Neural progenitor cell (in vitro differentiated cells): Measurements from ENCODE around the gene RALGAPB. TPM values are rescaled to one million over a fixed set of nuclear protein-coding genes. Genes with fewer than 3 reads are reported as not detected.

ENCODE experiments used
- DNase-seq: peaks from one replicate; pipeline ENCODE4 v3.0.0-alpha.2; 2016; ENCODE audit warnings: low spot score
- H2AFZ ChIP-seq: fragments of 200-600 bp; sonication (generic); replicated peaks from 2 replicates; pipeline ENCODE4 v1.6.1; 2016; ENCODE audit warnings: antibody characterized with exemption
- H3F3A ChIP-seq: fragments of 200-600 bp; sonication (generic); 2 replicates; pipeline ENCODE4 v1.6.1; 2016; ENCODE audit warnings: antibody characterized with exemption, low read depth
- H3K27ac ChIP-seq: fragments of 200-600 bp; sonication (generic); 2 replicates; pipeline ENCODE4 v1.5.1; 2016; ENCODE audit warnings: mild to moderate bottlenecking
- H3K27me3 ChIP-seq: fragments of 200-600 bp; sonication (generic); 2 replicates; pipeline ENCODE4 v1.6.1; 2016; ENCODE audit warnings: mild to moderate bottlenecking, moderate library complexity
- H3K36me3 ChIP-seq: fragments of 200-600 bp; sonication (generic); 2 replicates; pipeline ENCODE4 v1.5.1; 2016
- H3K4me1 ChIP-seq: fragments of 200-600 bp; sonication (generic); 2 replicates; pipeline ENCODE4 v1.6.1; 2016; ENCODE audit warnings: mixed run types
- H3K4me2 ChIP-seq: fragments of 200-600 bp; sonication (generic); 2 replicates; pipeline ENCODE4 v1.6.1; 2016
- H3K4me3 ChIP-seq: fragments of 200-600 bp; sonication (generic); 2 replicates; pipeline ENCODE4 v1.5.1; 2016
- H3K79me2 ChIP-seq: fragments of 200-600 bp; sonication (generic); 2 replicates; pipeline ENCODE4 v1.6.1; 2016; ENCODE audit warnings: low read depth
- H3K9ac ChIP-seq: fragments of 200-600 bp; sonication (generic); 2 replicates; pipeline ENCODE4 v1.6.1; 2016
- H3K9me3 ChIP-seq: fragments of 200-600 bp; sonication (generic); 2 replicates; pipeline ENCODE4 v1.5.1; 2016; ENCODE audit warnings: low read depth
- H4K20me1 ChIP-seq: fragments of 200-600 bp; sonication (generic); 2 replicates; pipeline ENCODE4 v1.6.1; 2016; ENCODE audit warnings: low read depth
- H3K27ac Mint-ChIP-seq: 3 replicates; pipeline ENCODE4 v1.8.0; 2021; ENCODE audit warnings: mixed read lengths
- H3K27me3 Mint-ChIP-seq: 2 replicates; pipeline ENCODE4 v1.8.0; 2022; ENCODE audit warnings: low read depth, mild to moderate bottlenecking, inconsistent platforms, moderate library complexity, mixed read lengths; ENCODE audit not compliant: insufficient read depth
- H3K36me3 Mint-ChIP-seq: 3 replicates; pipeline ENCODE4 v1.8.0; 2021; ENCODE audit warnings: mixed read lengths
- H3K4me1 Mint-ChIP-seq: 3 replicates; pipeline ENCODE4 v1.8.0; 2021; ENCODE audit warnings: mixed read lengths
- H3K4me3 Mint-ChIP-seq: 3 replicates; pipeline ENCODE4 v1.8.0; 2021; ENCODE audit warnings: mild to moderate bottlenecking, moderate library complexity, mixed read lengths
- H3K9me3 Mint-ChIP-seq: 3 replicates; pipeline ENCODE4 v1.8.0; 2020; ENCODE audit warnings: mixed read lengths
- EZH2 ChIP-seq: fragments of 200-600 bp; sonication (generic); IDR thresholded peaks from 2 replicates; pipeline ENCODE4 v1.6.1; 2017; ENCODE audit warnings: antibody characterized with exemption, mild to moderate bottlenecking, moderate library complexity
- EZH2phosphoT487 ChIP-seq: fragments of 200-600 bp; sonication (generic); IDR thresholded peaks from 2 replicates; pipeline ENCODE4 v1.6.1; 2017; ENCODE audit warnings: antibody characterized with exemption
- total RNA-seq: library from RNA; depleted of rRNA; stranded (reverse); fragments of >200 nt; gene quantifications from 2 replicates; pipeline ENCODE4 v1.2.3, GENCODE V29; 2015; ENCODE audit warnings: low replicate concordance
- TF ChIP-seq, protein P1 (sequence below): fragments of 200-600 bp; sonication (generic); IDR thresholded peaks from 2 replicates; pipeline ENCODE4 v1.5.1; 2017; ENCODE audit warnings: antibody characterized with exemption, mild to moderate bottlenecking

RALGAPB gene
- total RNA-seq, 1 donor from 2014 or later, result 39.1 TPM

DNA sequence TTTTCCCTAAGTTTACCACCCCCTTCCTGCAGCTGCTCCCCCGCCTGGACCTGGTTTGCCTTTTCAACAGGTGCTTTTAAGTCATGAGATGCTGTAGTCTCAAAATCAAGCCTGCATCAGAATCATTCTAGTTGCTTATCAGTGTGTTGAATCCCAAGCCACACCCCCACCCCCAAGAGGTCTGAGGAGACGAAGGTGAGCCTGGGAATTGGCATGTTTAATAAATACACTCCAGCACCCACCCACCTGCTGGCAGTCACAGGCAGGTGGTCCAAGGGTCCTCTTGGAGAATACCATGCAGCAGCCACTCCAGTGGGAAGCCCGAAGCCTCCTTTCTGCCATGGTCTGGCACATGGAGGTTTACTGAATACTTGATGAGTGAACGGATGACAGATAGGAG lies 107.3 kb downstream of the RALGAPB start:
- no peaks in the 10 kb centered on the region for H3K79me2 ChIP-seq
- Mint-ChIP-seq H3K4me3 (no peak overlapping the region), H3K27ac (no peak overlapping the region)

DNA sequence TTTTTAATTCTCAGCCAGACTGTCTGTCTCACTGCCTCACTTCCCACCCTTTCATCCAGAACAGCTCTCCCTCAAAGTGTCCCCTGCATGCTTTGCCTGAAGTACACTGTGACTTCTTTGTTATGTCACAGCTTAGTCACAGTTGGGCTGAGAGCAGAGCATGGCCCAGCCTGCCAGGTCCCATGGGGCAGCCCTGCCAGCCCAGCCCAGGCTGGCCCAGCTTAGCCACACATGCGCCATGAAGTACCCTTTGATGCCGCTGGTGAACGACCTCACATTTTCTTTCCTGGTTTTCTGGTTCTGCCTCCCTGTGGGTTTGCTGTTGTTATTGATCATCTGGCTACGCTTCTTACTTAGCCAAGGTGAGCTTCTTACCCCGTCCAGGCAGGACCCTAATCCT lies 108.4 kb downstream of the RALGAPB start, which contains the start of gene ADIG:
ADIG (plus strand) TSS at position 185 of the 400 bp plus-strand sequence; CDS start at position 239, 54 bp downstream.
- H3K4me2 ChIP-seq, result no peak within 1 kb of the TSS
- no peak within 1 kb of the TSS for H3K9ac ChIP-seq
- H3K27ac ChIP-seq, result no peak within 1 kb of the TSS
- H3K4me3 ChIP-seq, result no peak within 1 kb of the TSS
- Mint-ChIP-seq H3K27me3 (peaks cover 3% of the 10 kb centered on the region), H3K27ac (no peak within 1 kb of the TSS), H3K4me3 (peak within 1 kb of the TSS; percentile 64), H3K4me1 (peaks cover 28% of the 10 kb centered on the region), H3K9me3 (no peaks in the 10 kb centered on the region), H3K36me3 (peaks cover 2% of the 10 kb centered on the region)
- no peaks in the 10 kb centered on the region for H3K27me3 ChIP-seq
- H3K9me3 ChIP-seq, result no peaks in the 10 kb centered on the region
- no peak for TF ChIP-seq EZH2phosphoT487
- TF ChIP-seq, protein P1, sequence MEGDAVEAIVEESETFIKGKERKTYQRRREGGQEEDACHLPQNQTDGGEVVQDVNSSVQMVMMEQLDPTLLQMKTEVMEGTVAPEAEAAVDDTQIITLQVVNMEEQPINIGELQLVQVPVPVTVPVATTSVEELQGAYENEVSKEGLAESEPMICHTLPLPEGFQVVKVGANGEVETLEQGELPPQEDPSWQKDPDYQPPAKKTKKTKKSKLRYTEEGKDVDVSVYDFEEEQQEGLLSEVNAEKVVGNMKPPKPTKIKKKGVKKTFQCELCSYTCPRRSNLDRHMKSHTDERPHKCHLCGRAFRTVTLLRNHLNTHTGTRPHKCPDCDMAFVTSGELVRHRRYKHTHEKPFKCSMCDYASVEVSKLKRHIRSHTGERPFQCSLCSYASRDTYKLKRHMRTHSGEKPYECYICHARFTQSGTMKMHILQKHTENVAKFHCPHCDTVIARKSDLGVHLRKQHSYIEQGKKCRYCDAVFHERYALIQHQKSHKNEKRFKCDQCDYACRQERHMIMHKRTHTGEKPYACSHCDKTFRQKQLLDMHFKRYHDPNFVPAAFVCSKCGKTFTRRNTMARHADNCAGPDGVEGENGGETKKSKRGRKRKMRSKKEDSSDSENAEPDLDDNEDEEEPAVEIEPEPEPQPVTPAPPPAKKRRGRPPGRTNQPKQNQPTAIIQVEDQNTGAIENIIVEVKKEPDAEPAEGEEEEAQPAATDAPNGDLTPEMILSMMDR, result no peak
- TF ChIP-seq EZH2, result no peak
- DNase-seq, result peak; percentile 11
- H3K4me1 ChIP-seq, result peaks cover 41% of the 10 kb centered on the region
- H3F3A ChIP-seq, result peaks cover 14% of the 10 kb centered on the region
- H2AFZ ChIP-seq, result no peak within 1 kb of the TSS
- H4K20me1 ChIP-seq, result no peaks in the 10 kb centered on the region
- H3K36me3 ChIP-seq, result no peaks in the 10 kb centered on the region
- H3K79me2 ChIP-seq, result no peaks in the 10 kb centered on the region

More for the DNA sequence above, 107.3 kb downstream of the RALGAPB start:
- peaks cover 2% of the 10 kb centered on the region for H3K36me3 Mint-ChIP-seq
- Histone ChIP-seq H3K27me3 (no peaks in the 10 kb centered on the region), H3F3A (peaks cover 14% of the 10 kb centered on the region), H3K9me3 (no peaks in the 10 kb centered on the region), H4K20me1 (no peaks in the 10 kb centered on the region), H3K9ac (no peak overlapping the region), H3K4me1 (peaks cover 41% of the 10 kb centered on the region), H3K4me3 (no peak overlapping the region), H3K36me3 (peaks cover 5% of the 10 kb centered on the region), H3K4me2 (no peak overlapping the region), H2AFZ (no peak overlapping the region), H3K27ac (no peak overlapping the region)
- H3K4me1 Mint-ChIP-seq, result peaks cover 28% of the 10 kb centered on the region
- TF ChIP-seq, protein P1, result no peak
- TF ChIP-seq EZH2phosphoT487, result no peak
- TF ChIP-seq EZH2, result no peak
- peaks cover 3% of the 10 kb centered on the region for H3K27me3 Mint-ChIP-seq
- DNase-seq, result no peak
- no peaks in the 10 kb centered on the region for H3K9me3 Mint-ChIP-seq

DNA sequence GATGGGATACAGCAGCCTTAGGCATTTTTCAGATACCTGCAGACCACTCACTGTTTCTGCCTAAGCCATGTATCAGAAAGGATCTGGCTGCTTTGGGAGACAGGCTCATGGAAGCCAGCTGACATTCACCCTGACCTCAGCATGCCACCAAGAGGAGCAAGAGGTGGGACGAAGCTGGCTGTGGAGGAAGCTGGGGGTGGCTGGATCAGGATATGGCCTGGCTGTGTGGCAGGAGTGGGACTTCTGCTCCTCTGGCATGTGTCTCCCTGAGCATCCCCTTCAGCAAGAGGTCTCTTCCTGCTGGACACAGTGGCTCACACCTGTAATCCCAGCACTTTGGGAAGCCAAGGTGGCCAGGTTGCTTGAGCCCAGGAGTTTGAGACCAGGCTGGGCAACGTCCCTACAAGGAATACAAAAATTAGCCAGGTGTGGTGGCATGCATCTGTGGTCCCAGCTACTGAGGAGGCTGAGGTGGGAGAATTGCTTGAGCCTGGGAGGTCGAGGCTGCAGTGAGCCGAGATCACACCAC lies 109.3 kb downstream of the RALGAPB start:
- H2AFZ ChIP-seq, result no peak overlapping the region
- Mint-ChIP-seq H3K9me3 (no peaks in the 10 kb centered on the region), H3K27me3 (peaks cover 3% of the 10 kb centered on the region), H3K4me1 (peaks cover 28% of the 10 kb centered on the region), H3K36me3 (peaks cover under 1% of the 10 kb centered on the region), H3K27ac (no peak overlapping the region), H3K4me3 (no peak overlapping the region)
- H3K4me1 ChIP-seq, result peaks cover 39% of the 10 kb centered on the region
- no peaks in the 10 kb centered on the region for H3K36me3 ChIP-seq
- H3K9me3 ChIP-seq, result no peaks in the 10 kb centered on the region
- H4K20me1 ChIP-seq, result no peaks in the 10 kb centered on the region
- TF ChIP-seq, protein P1, result no peak
- TF ChIP-seq EZH2 (no peak), EZH2phosphoT487 (no peak)
- no peak for DNase-seq
- H3F3A ChIP-seq, result peaks cover 14% of the 10 kb centered on the region
- no peak overlapping the region for H3K4me2 ChIP-seq
- H3K9ac ChIP-seq, result no peak overlapping the region
- H3K4me3 ChIP-seq, result no peak overlapping the region
- no peaks in the 10 kb centered on the region for H3K79me2 ChIP-seq
- no peak overlapping the region for H3K27ac ChIP-seq
- H3K27me3 ChIP-seq, result no peaks in the 10 kb centered on the region
